SK-MEL-5 (cell line): ENCODE data around the gene TMEM170A. TPM values are rescaled to one million over a fixed set of nuclear protein-coding genes. Genes with fewer than 3 reads are reported as not detected.
A peak's percentile ranks its signal among the peaks of the same experiment; 100 is the strongest.
"Not testable (repeated sequence)": the region's sequence is repeated elsewhere in the genome, so short reads cannot be mapped to it uniquely, and the experiment has no call there.

Experiments
- DNase-seq: peaks from one replicate; pipeline ENCODE4 v3.0.0-alpha.2; 2016; ENCODE audit warnings: low read depth, low spot score
- in situ Hi-C: cut with HindIII; loops from 2 replicates; pipeline ENCODE4 v1.10.0; 2016; ENCODE audit warnings: low sequenced_read_pairs, high pct_unique_total_duplicates, low pct_unique_long_range_greater_than_20kb
- polyA plus RNA-seq, 2 experiments: library from polyadenylated mRNA; depleted of rRNA; stranded (reverse); fragments of >200 nt; gene quantifications; 2 replicates each; pipeline ENCODE4 v1.2.3, GENCODE V29; 2015
- total RNA-seq: library from RNA; depleted of rRNA; stranded (reverse); fragments of >200 nt; shearing (Covaris generic); gene quantifications from 2 replicates; pipeline ENCODE4 v1.2.3, GENCODE V29; 2014; rRNA removed

Gene TMEM170A
- total RNA-seq, result 18.1 and 19.3 TPM in 2 replicates
- 9.5 and 9.6 TPM in 2 replicates for polyA plus RNA-seq (2015; cell fraction: cytosol; rRNA removed)
- 15.4 and 24.1 TPM in 2 replicates for polyA plus RNA-seq (2015; cell fraction: nucleus; rRNA removed)

GRCh38 chr16:75464122-75464918, at the start of gene TMEM170A:
Gene TMEM170A, minus strand, starts transcription at chr16:75464689. Its CDS starts 89 bp downstream, at chr16:75464600.
- in situ Hi-C loops, result no loop called here
- peak; percentile 96 for DNase-seq

- DNase-seq, result peak; percentile 62
- in situ Hi-C loops, result no loop called here
Observed at GRCh38 chr16:75506574-75506973, 42.1 kb upstream of the TMEM170A start.

- in situ Hi-C loops, result no loop called here
Observed at GRCh38 chr16:75506107-75506506, 41.6 kb upstream of the TMEM170A start.

GRCh38 chr16:75503801-75504200, 39.3 kb upstream of the TMEM170A start:
- no peak for DNase-seq
- in situ Hi-C loops, result no loop called here

More at GRCh38 chr16:75506107-75506506, 41.6 kb upstream of the TMEM170A start:
- DNase-seq, result no peak

- in situ Hi-C loops, result no loop called here
- DNase-seq, result no peak
Observed at GRCh38 chr16:75502916-75503605, 38.6 kb upstream of the TMEM170A start.

GRCh38 chr16:75501820-75502219, 37.3 kb upstream of the TMEM170A start:
- peak; percentile 25 for DNase-seq
- in situ Hi-C loops, result not testable (repeated sequence)

GRCh38 chr16:75501359-75501758, 36.9 kb upstream of the TMEM170A start:
- in situ Hi-C loops, result no loop called here
- DNase-seq, result no peak

- DNase-seq, in situ Hi-C loops: not testable (repeated sequence)
Observed at GRCh38 chr16:75498605-75499322, 34.3 kb upstream of the TMEM170A start.

GRCh38 chr16:75497558-75497957, 33.1 kb upstream of the TMEM170A start:
- no peak for DNase-seq
- in situ Hi-C loops, result no loop called here

GRCh38 chr16:75495076-75495674, 30.7 kb upstream of the TMEM170A start, which contains the start of gene CHST6:
Gene CHST6, minus strand, starts transcription at chr16:75495441. Its CDS starts 15,613 bp downstream, at chr16:75479828.
- in situ Hi-C loops, result no loop called here
- peak; percentile 85 for DNase-seq

- peak; percentile 14 for DNase-seq
- in situ Hi-C loops, result no loop called here
Observed at GRCh38 chr16:75494661-75495075, 30.2 kb upstream of the TMEM170A start.

- no peak for DNase-seq
- in situ Hi-C loops, result no loop called here
Observed at GRCh38 chr16:75494184-75494583, 29.7 kb upstream of the TMEM170A start.

- in situ Hi-C loops, result no loop called here
- peak; percentile 49 for DNase-seq
Observed at GRCh38 chr16:75491876-75492275, 27.4 kb upstream of the TMEM170A start.

GRCh38 chr16:75488322-75488721, 23.8 kb upstream of the TMEM170A start:
- no peak for DNase-seq
- in situ Hi-C loops, result no loop called here

GRCh38 chr16:75486676-75487313, 22.3 kb upstream of the TMEM170A start:
- no peak for DNase-seq
- in situ Hi-C loops, result no loop called here

- in situ Hi-C loops, result no loop called here
Observed at GRCh38 chr16:75486014-75486675, 21.7 kb upstream of the TMEM170A start.

More at GRCh38 chr16:75486014-75486675, 21.7 kb upstream of the TMEM170A start:
- no peak for DNase-seq
